ENCODE measurements around the gene TOX2. TPM values are rescaled to one million over a fixed set of nuclear protein-coding genes. Genes with fewer than 3 reads are reported as not detected.

TOX2 gene
- total RNA-seq, 1 donor: 1.1 TPM

- no peak for TF ChIP-seq CTCF (IDR thresholded peaks at IDR 0.05; ENCODE audit: extremely low read depth, low read depth, low read length)
- peaks cover 15% of the 10 kb centered on the region for H3K4me1 ChIP-seq (ENCODE audit: insufficient read depth, low read length)
- no peaks in the 10 kb centered on the region for H3K79me2 ChIP-seq (ENCODE audit: insufficient read depth, low read length)
- no peaks in the 10 kb centered on the region for H3K36me3 ChIP-seq (ENCODE audit: insufficient read depth, low read length)
- no peak for DNase-seq (ENCODE audit: insufficient read length, low spot score, missing footprints)
- H3K9me3 ChIP-seq (ENCODE audit: low read depth, low read length): no peaks in the 10 kb centered on the region
- H3K4me2 ChIP-seq (ENCODE audit: insufficient read depth, low read length): no peak overlapping the region
- H3K4me3 ChIP-seq (ENCODE audit: insufficient read depth, low read length): no peak overlapping the region
- H3K27me3 ChIP-seq (ENCODE audit: insufficient read depth, low read length): no peaks in the 10 kb centered on the region
- H2AFZ ChIP-seq (ENCODE audit: low read length): no peak overlapping the region
- no peak overlapping the region for H3K27ac ChIP-seq (ENCODE audit: low read depth, low read length)
- no peaks in the 10 kb centered on the region for H4K20me1 ChIP-seq (ENCODE audit: insufficient read depth, low read length)
Measured at GRCh38 chr20:44084439-44084838, 169.8 kb downstream of the TOX2 start.

GRCh38 chr20:44084891-44085290 is 170.2 kb downstream of the TOX2 start:
- Histone ChIP-seq H3K36me3 (ENCODE audit: insufficient read depth, low read length) (no peaks in the 10 kb centered on the region), H3K27ac (ENCODE audit: low read depth, low read length) (no peak overlapping the region), H3K27me3 (ENCODE audit: insufficient read depth, low read length) (no peaks in the 10 kb centered on the region), H4K20me1 (ENCODE audit: insufficient read depth, low read length) (no peaks in the 10 kb centered on the region), H3K79me2 (ENCODE audit: insufficient read depth, low read length) (no peaks in the 10 kb centered on the region), H3K4me3 (ENCODE audit: insufficient read depth, low read length) (no peak overlapping the region), H3K9me3 (ENCODE audit: low read depth, low read length) (no peaks in the 10 kb centered on the region), H3K4me2 (ENCODE audit: insufficient read depth, low read length) (no peak overlapping the region), H2AFZ (ENCODE audit: low read length) (no peak overlapping the region), H3K4me1 (ENCODE audit: insufficient read depth, low read length) (peaks cover 14% of the 10 kb centered on the region)
- TF ChIP-seq CTCF (IDR thresholded peaks at IDR 0.05; ENCODE audit: extremely low read depth, low read depth, low read length): no peak
- DNase-seq (ENCODE audit: insufficient read length, low spot score, missing footprints): no peak

- H3K4me3 ChIP-seq (ENCODE audit: insufficient read depth, low read length): no peak overlapping the region
- no peaks in the 10 kb centered on the region for H3K79me2 ChIP-seq (ENCODE audit: insufficient read depth, low read length)
- no peaks in the 10 kb centered on the region for H4K20me1 ChIP-seq (ENCODE audit: insufficient read depth, low read length)
- DNase-seq (ENCODE audit: insufficient read length, low spot score, missing footprints): no peak
- H2AFZ ChIP-seq (ENCODE audit: low read length): no peak overlapping the region
- H3K9me3 ChIP-seq (ENCODE audit: low read depth, low read length): no peaks in the 10 kb centered on the region
- peaks cover 9% of the 10 kb centered on the region for H3K4me1 ChIP-seq (ENCODE audit: insufficient read depth, low read length)
- H3K36me3 ChIP-seq (ENCODE audit: insufficient read depth, low read length): no peaks in the 10 kb centered on the region
- H3K4me2 ChIP-seq (ENCODE audit: insufficient read depth, low read length): no peak overlapping the region
- no peaks in the 10 kb centered on the region for H3K27me3 ChIP-seq (ENCODE audit: insufficient read depth, low read length)
- no peak overlapping the region for H3K27ac ChIP-seq (ENCODE audit: low read depth, low read length)
- TF ChIP-seq CTCF (IDR thresholded peaks at IDR 0.05; ENCODE audit: extremely low read depth, low read depth, low read length): no peak
Measured at GRCh38 chr20:44085616-44086434, 171.2 kb downstream of the TOX2 start.

GRCh38 chr20:44087051-44087856 is 172.6 kb downstream of the TOX2 start:
- Histone ChIP-seq H3K27ac (ENCODE audit: low read depth, low read length) (no peak overlapping the region), H3K79me2 (ENCODE audit: insufficient read depth, low read length) (no peaks in the 10 kb centered on the region), H3K36me3 (ENCODE audit: insufficient read depth, low read length) (no peaks in the 10 kb centered on the region), H3K4me1 (ENCODE audit: insufficient read depth, low read length) (peaks cover 9% of the 10 kb centered on the region), H4K20me1 (ENCODE audit: insufficient read depth, low read length) (no peaks in the 10 kb centered on the region), H2AFZ (ENCODE audit: low read length) (no peak overlapping the region), H3K9me3 (ENCODE audit: low read depth, low read length) (no peaks in the 10 kb centered on the region), H3K4me2 (ENCODE audit: insufficient read depth, low read length) (no peak overlapping the region), H3K27me3 (ENCODE audit: insufficient read depth, low read length) (no peaks in the 10 kb centered on the region), H3K4me3 (ENCODE audit: insufficient read depth, low read length) (no peak overlapping the region)
- DNase-seq (ENCODE audit: insufficient read length, low spot score, missing footprints): no peak
- no peak for TF ChIP-seq CTCF (IDR thresholded peaks at IDR 0.05; ENCODE audit: extremely low read depth, low read depth, low read length)
